ENCODE results near the gene C12orf75.
A peak's percentile ranks its signal among the peaks of the same experiment; 100 is the strongest.

Gene C12orf75

GRCh38 chr12:105420046-105420445 is 89.6 kb downstream of the C12orf75 start:
- no peak for DNase-seq

GRCh38 chr12:105420659-105421240 is 90.3 kb downstream of the C12orf75 start:
- DNase-seq = peak in 10 of 14 donors; percentile 6 to 69 (median 34)

Data from C1 segment of cervical spinal cord (tissue), 14 donors.